Ishikawa (cell line): ENCODE measurements around the gene EDEM1.

Experiments
- CREB1 ChIP-seq: IDR thresholded peaks from 2 replicates; pipeline ENCODE4 v1.6.1; 2012; ENCODE audit warnings: low read depth
- EGR1 ChIP-seq: IDR thresholded peaks from 2 replicates; pipeline ENCODE4 v1.6.1; 2012
- EP300 ChIP-seq: IDR thresholded peaks from 2 replicates; pipeline ENCODE4 v1.6.1; 2012; ENCODE audit warnings: borderline replicate concordance
- FOXM1 ChIP-seq: IDR thresholded peaks from 2 replicates; pipeline ENCODE4 v1.6.1; 2012; ENCODE audit warnings: low read depth, borderline replicate concordance
- MAX ChIP-seq: IDR thresholded peaks from 2 replicates; pipeline ENCODE4 v1.6.1; 2012
- NFIC ChIP-seq: IDR thresholded peaks from 2 replicates; pipeline ENCODE4 v1.6.1; 2012
- RAD21 ChIP-seq: IDR thresholded peaks from 2 replicates; pipeline ENCODE4 v1.6.1; 2012; ENCODE audit warnings: low read depth
- REST ChIP-seq: IDR thresholded peaks from 2 replicates; pipeline ENCODE4 v1.6.1; 2012; ENCODE audit warnings: low read depth, mild to moderate bottlenecking
- TAF1 ChIP-seq: IDR thresholded peaks from 2 replicates; pipeline ENCODE4 v1.6.1; 2012; ENCODE audit warnings: low read depth, mild to moderate bottlenecking
- TCF12 ChIP-seq: IDR thresholded peaks from 2 replicates; pipeline ENCODE4 v1.6.1; 2012; ENCODE audit warnings: low read depth
- TEAD4 ChIP-seq: IDR thresholded peaks from 2 replicates; pipeline ENCODE4 v1.6.1; 2012
- USF1 ChIP-seq: IDR thresholded peaks from 2 replicates; pipeline ENCODE4 v1.6.1; 2012
- YY1 ChIP-seq: IDR thresholded peaks from 2 replicates; pipeline ENCODE4 v1.6.1; 2012; ENCODE audit warnings: low read depth
- ZBTB7A ChIP-seq: IDR thresholded peaks from 2 replicates; pipeline ENCODE4 v1.6.1; 2012; ENCODE audit warnings: low read depth

- TF ChIP-seq REST = no peak
- no peak for TF ChIP-seq USF1
- no peak for TF ChIP-seq RAD21
- no peak for TF ChIP-seq TAF1
- no peak for TF ChIP-seq EGR1
- TF ChIP-seq FOXM1 = no peak
- TF ChIP-seq TEAD4 = no peak
- no peak for TF ChIP-seq EP300
- no peak for TF ChIP-seq TCF12
- TF ChIP-seq MAX = no peak
- no peak for TF ChIP-seq YY1
- TF ChIP-seq CREB1 = no peak
- TF ChIP-seq NFIC = no peak
- no peak for TF ChIP-seq ZBTB7A
Measured at GRCh38 chr3:5255404-5256344, 68.2 kb downstream of the EDEM1 start.
